ENCODE measurements around the gene INHA. TPM values are rescaled to one million over a fixed set of nuclear protein-coding genes. Genes with fewer than 3 reads are reported as not detected.
A peak's percentile ranks its signal among the peaks of the same experiment; 100 is the strongest.

Gene INHA
- total RNA-seq, 1 experiment from 2014 or later, result 0.80 TPM

GRCh38 chr2:219540784-219541504, 31.2 kb upstream of the INHA start:
- DNase-seq (ENCODE audit: low read depth), result no peak

- peak; percentile 88 for DNase-seq (ENCODE audit: low read depth)
Measured at GRCh38 chr2:219541611-219542180, 30.4 kb upstream of the INHA start.

GRCh38 chr2:219542931-219543595, 29.0 kb upstream of the INHA start:
- DNase-seq (ENCODE audit: low read depth), result peak; percentile 44

- DNase-seq (ENCODE audit: low read depth), result peak; percentile 98
Measured at GRCh38 chr2:219543596-219544358, 28.3 kb upstream of the INHA start, which contains the start of the genes CHPF and TMEM198. CHPF (minus strand) TSS chr2:219543809; CDS start chr2:219543538, 271 bp downstream. TMEM198 (plus strand) TSS chr2:219544028; CDS start chr2:219544728, 700 bp downstream.

GRCh38 chr2:219544567-219544966, 27.5 kb upstream of the INHA start:
- no peak for DNase-seq (ENCODE audit: low read depth)

GRCh38 chr2:219545295-219545942, 26.7 kb upstream of the INHA start:
- DNase-seq (ENCODE audit: low read depth), result no peak

- DNase-seq (ENCODE audit: low read depth), result no peak
Measured at GRCh38 chr2:219545943-219546352, 26.2 kb upstream of the INHA start.

- DNase-seq (ENCODE audit: low read depth), result no peak
Measured at GRCh38 chr2:219547621-219548020, 24.5 kb upstream of the INHA start.

- DNase-seq (ENCODE audit: low read depth), result no peak
Measured at GRCh38 chr2:219548990-219549389, 23.1 kb upstream of the INHA start.

- DNase-seq (ENCODE audit: low read depth), result no peak
Measured at GRCh38 chr2:219549619-219550018, 22.5 kb upstream of the INHA start.

GRCh38 chr2:219551441-219552381, 20.4 kb upstream of the INHA start:
- DNase-seq (ENCODE audit: low read depth), result peak; percentile 58

- peak; percentile 88 for DNase-seq (ENCODE audit: low read depth)
Measured at GRCh38 chr2:219552382-219553167, 19.5 kb upstream of the INHA start.

GRCh38 chr2:219553168-219553417, 19.0 kb upstream of the INHA start:
- no peak for DNase-seq (ENCODE audit: low read depth)

- no peak for DNase-seq (ENCODE audit: low read depth)
Measured at GRCh38 chr2:219553463-219553963, 18.6 kb upstream of the INHA start.

- no peak for DNase-seq (ENCODE audit: low read depth)
Measured at GRCh38 chr2:219554350-219554749, 17.8 kb upstream of the INHA start.

- no peak for DNase-seq (ENCODE audit: low read depth)
Measured at GRCh38 chr2:219555956-219556355, 16.2 kb upstream of the INHA start.

GRCh38 chr2:219556413-219556812, 15.7 kb upstream of the INHA start:
- no peak for DNase-seq (ENCODE audit: low read depth)

- no peak for DNase-seq (ENCODE audit: low read depth)
Measured at GRCh38 chr2:219557320-219557719, 14.8 kb upstream of the INHA start.
